DND-41 (cell line): ENCODE results near the gene TACR1.
"Not testable (repeated sequence)": the region's sequence is repeated elsewhere in the genome, so short reads cannot be mapped to it uniquely, and the experiment has no call there.

ENCODE experiments used
- ATAC-seq: fragments of 200-7000 bp; cut with Tn5 transposase; 3 replicates; pipeline ENCODE4 v1.9.1; 2021; ENCODE audit warnings: low read depth; ENCODE audit not compliant: insufficient read depth
- DNase-seq: peaks from one replicate; pipeline ENCODE4 v3.0.0-alpha.2; 2020
- H2AFZ ChIP-seq: 2 replicates; pipeline ENCODE4 v1.6.0; 2012; ENCODE audit warnings: low read depth, low read length
- H3K27ac ChIP-seq: 2 replicates; pipeline ENCODE4 v1.5.1; 2012; ENCODE audit warnings: low read length, inconsistent platforms
- H3K27me3 ChIP-seq: fragments of 200-600 bp; sonication (generic); 2 replicates; pipeline ENCODE4 v1.6.0; 2012; ENCODE audit warnings: low read length, mild to moderate bottlenecking, inconsistent platforms; ENCODE audit not compliant: insufficient read depth, poor library complexity
- H3K36me3 ChIP-seq: 2 replicates; pipeline ENCODE4 v1.5.1; 2012; ENCODE audit warnings: low read length, inconsistent platforms; ENCODE audit not compliant: insufficient read depth
- H3K4me1 ChIP-seq: 2 replicates; pipeline ENCODE4 v1.5.1; 2012; ENCODE audit warnings: mild to moderate bottlenecking, low read length; ENCODE audit not compliant: insufficient read depth
- H3K4me2 ChIP-seq: 2 replicates; pipeline ENCODE4 v1.6.0; 2012; ENCODE audit warnings: mild to moderate bottlenecking, moderate library complexity, low read length, inconsistent platforms; ENCODE audit not compliant: insufficient read depth
- H3K4me3 ChIP-seq, 2 experiments: fragments of 200-600 bp in 1 of 2; shearing (Covaris generic) in 1 of 2; 2 replicates each; pipeline ENCODE4 v1.5.1; 2012 to 2016; ENCODE audit warnings: inconsistent platforms in 2 of 2, low read length in 2 of 2, mild to moderate bottlenecking in 2 of 2, low read depth in 1 of 2, moderate library complexity in 1 of 2
- H3K79me2 ChIP-seq: 2 replicates; pipeline ENCODE4 v1.6.0; 2012; ENCODE audit warnings: low read length, inconsistent platforms; ENCODE audit not compliant: insufficient read depth
- H3K9ac ChIP-seq: 2 replicates; pipeline ENCODE4 v1.6.0; 2012; ENCODE audit warnings: low read depth, mild to moderate bottlenecking, inconsistent platforms, low read length, moderate library complexity
- H3K9me3 ChIP-seq: 2 replicates; pipeline ENCODE4 v1.5.1; 2012; ENCODE audit warnings: low read length, moderate library complexity, mild to moderate bottlenecking, inconsistent platforms; ENCODE audit not compliant: insufficient read depth, severe bottlenecking
- H4K20me1 ChIP-seq: 2 replicates; pipeline ENCODE4 v1.6.0; 2012; ENCODE audit warnings: low read length; ENCODE audit not compliant: insufficient read depth
- EZH2 ChIP-seq: IDR thresholded peaks from 3 replicates; pipeline ENCODE4 v1.6.1; 2012; ENCODE audit warnings: borderline replicate concordance, low read depth, mild to moderate bottlenecking, moderate library complexity, low read length, inconsistent platforms; ENCODE audit not compliant: severe bottlenecking
- TF ChIP-seq, protein P1 (sequence below): IDR thresholded peaks from 2 replicates; pipeline ENCODE4 v1.5.1; 2012; ENCODE audit warnings: borderline replicate concordance, low read length, moderate library complexity, mild to moderate bottlenecking; ENCODE audit not compliant: poor library complexity, severe bottlenecking; ENCODE audit errors: extremely low read depth

The TACR1 gene

DNA sequence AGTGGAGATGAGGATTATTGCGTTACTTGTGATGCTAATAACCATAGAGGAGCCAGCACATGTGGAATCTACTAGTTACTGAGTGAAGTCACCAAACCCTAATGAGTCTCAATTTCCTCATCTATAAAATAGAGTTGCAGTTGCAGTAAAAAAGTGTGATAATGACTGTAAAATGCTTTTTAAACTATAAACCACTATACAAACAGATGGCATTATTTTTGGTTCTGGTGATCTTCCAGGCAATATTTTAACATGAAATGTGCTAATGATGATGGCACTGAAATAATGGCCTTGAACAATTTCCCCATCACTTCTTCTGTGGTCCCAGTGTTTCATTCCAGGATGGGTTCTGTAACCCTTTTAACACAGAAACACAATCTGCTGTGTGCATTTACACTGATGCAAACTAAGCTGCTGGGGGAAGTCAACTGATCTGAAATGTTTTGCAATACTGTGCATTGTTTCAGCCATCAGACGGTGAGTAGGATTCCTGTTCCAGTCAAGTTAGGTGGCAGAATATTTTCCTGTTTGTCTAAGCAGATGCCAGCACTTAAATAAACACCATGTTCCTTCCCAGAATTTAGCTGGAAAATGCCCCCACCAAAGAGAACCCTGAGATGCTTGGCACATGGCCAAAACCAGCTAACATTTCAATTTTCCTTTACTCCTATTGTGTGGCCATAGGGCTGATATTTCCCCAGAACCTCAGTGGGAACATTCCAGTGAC is 52.6 kb downstream of the TACR1 start:
- no peak for DNase-seq
- H3K4me3 ChIP-seq, result no peak overlapping the region

DNA sequence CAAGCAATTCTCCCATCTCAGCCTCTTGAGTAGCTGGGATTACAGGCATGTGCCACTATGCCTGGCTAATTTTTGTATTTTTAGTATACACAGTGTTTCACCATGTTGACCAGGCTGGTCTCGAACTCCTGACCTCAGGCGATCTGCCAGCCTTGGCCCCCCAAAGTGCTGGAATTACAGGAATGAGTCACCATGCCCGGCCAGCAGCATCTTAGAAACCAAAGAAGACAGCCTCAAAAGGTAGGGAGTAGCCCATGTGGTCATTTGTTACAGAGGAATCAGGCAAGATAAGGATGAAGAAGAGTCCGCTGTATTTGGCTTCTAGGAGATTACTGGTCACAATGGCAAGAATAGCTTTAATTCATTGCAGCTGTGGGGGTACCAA is 53.1 kb downstream of the TACR1 start:
- not testable (repeated sequence) for H3K9me3 ChIP-seq, H3K27ac ChIP-seq, ATAC-seq, DNase-seq, H3K4me2 ChIP-seq, H3K79me2 ChIP-seq, H3K4me3 ChIP-seq, H3K4me1 ChIP-seq, H3K27me3 ChIP-seq, H4K20me1 ChIP-seq, H3K9ac ChIP-seq, H2AFZ ChIP-seq, H3K36me3 ChIP-seq

More for the DNA sequence above, 52.6 kb downstream of the TACR1 start:
- no peak overlapping the region for H3K4me2 ChIP-seq
- H3K27ac ChIP-seq, result no peak overlapping the region
- H3K79me2 ChIP-seq, result no peaks in the 10 kb centered on the region
- no peaks in the 10 kb centered on the region for H3K4me1 ChIP-seq
- no peaks in the 10 kb centered on the region for H4K20me1 ChIP-seq
- TF ChIP-seq, protein P1, sequence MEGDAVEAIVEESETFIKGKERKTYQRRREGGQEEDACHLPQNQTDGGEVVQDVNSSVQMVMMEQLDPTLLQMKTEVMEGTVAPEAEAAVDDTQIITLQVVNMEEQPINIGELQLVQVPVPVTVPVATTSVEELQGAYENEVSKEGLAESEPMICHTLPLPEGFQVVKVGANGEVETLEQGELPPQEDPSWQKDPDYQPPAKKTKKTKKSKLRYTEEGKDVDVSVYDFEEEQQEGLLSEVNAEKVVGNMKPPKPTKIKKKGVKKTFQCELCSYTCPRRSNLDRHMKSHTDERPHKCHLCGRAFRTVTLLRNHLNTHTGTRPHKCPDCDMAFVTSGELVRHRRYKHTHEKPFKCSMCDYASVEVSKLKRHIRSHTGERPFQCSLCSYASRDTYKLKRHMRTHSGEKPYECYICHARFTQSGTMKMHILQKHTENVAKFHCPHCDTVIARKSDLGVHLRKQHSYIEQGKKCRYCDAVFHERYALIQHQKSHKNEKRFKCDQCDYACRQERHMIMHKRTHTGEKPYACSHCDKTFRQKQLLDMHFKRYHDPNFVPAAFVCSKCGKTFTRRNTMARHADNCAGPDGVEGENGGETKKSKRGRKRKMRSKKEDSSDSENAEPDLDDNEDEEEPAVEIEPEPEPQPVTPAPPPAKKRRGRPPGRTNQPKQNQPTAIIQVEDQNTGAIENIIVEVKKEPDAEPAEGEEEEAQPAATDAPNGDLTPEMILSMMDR, result no peak
- TF ChIP-seq EZH2, result no peak
- H3K9me3 ChIP-seq, result no peaks in the 10 kb centered on the region
- no peaks in the 10 kb centered on the region for H3K36me3 ChIP-seq
- no peak overlapping the region for H2AFZ ChIP-seq
- H3K9ac ChIP-seq, result no peak overlapping the region
- H3K27me3 ChIP-seq, result no peaks in the 10 kb centered on the region
- no peak for ATAC-seq

DNA sequence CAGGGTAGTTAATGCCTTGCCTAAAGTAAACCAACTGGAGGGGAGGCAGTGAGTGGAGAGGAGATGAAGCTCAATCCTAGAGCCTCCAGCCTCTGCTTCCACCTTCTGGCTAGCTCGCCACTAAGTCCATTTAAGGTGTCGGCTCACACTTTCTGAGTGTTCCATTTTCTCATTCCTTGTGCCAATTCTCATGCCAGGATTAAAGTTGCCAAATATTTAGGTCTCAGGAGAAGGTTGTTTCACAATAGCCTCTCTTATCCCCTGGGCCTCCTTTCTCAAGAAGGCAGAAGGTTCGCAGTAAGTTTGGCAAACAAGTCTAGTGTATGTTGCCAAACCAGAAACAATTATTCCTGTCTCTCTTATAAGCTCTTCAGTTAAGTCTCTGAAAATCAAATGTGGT is 57.2 kb downstream of the TACR1 start:
- TF ChIP-seq, protein P1, result no peak
- no peak for TF ChIP-seq EZH2
- no peaks in the 10 kb centered on the region for H3K79me2 ChIP-seq
- no peaks in the 10 kb centered on the region for H4K20me1 ChIP-seq
- no peak overlapping the region for H3K4me3 ChIP-seq
- no peaks in the 10 kb centered on the region for H3K9me3 ChIP-seq
- H2AFZ ChIP-seq, result no peak overlapping the region
- no peaks in the 10 kb centered on the region for H3K4me1 ChIP-seq
- no peak overlapping the region for H3K9ac ChIP-seq
- H3K36me3 ChIP-seq, result no peaks in the 10 kb centered on the region
- no peak for DNase-seq
- H3K4me2 ChIP-seq, result no peak overlapping the region
- H3K27ac ChIP-seq, result no peak overlapping the region
- no peak for ATAC-seq
- no peaks in the 10 kb centered on the region for H3K27me3 ChIP-seq

DNA sequence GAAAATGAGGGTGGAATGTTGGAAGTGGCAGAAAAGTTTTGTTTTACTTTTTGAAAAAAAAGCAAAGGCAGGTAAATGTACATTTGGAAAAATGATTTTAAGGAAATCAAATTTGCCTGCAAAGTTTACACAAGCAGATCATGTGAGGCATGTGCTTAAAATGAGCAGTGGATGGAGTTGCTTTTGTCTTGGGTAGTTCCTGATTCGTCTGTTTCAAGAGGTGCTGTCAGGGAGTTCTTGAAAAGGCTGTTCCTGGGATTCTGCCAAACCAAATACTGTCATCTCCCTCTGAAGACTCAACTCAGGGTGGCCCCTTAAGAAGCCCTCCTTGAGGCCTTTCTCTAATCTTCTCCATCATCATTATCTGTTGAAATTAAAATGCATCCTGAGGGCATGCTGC is 59.0 kb downstream of the TACR1 start:
- Histone ChIP-seq H3K9ac (no peak overlapping the region), H3K9me3 (no peaks in the 10 kb centered on the region), H3K36me3 (no peaks in the 10 kb centered on the region), H3K79me2 (no peaks in the 10 kb centered on the region), H3K27ac (no peak overlapping the region), H3K27me3 (no peaks in the 10 kb centered on the region), H3K4me1 (no peaks in the 10 kb centered on the region), H4K20me1 (no peaks in the 10 kb centered on the region), H2AFZ (no peak overlapping the region), H3K4me2 (no peak overlapping the region), H3K4me3 (no peak overlapping the region)
- no peak for TF ChIP-seq EZH2
- TF ChIP-seq, protein P1, result no peak
- DNase-seq (no peak), ATAC-seq (no peak)
